ENCODE measurements around the gene PTPRD. TPM values are rescaled to one million over a fixed set of nuclear protein-coding genes. Genes with fewer than 3 reads are reported as not detected.

Gene PTPRD
- total RNA-seq, 1 experiment from 2014 or later: 32.5 TPM

DNA sequence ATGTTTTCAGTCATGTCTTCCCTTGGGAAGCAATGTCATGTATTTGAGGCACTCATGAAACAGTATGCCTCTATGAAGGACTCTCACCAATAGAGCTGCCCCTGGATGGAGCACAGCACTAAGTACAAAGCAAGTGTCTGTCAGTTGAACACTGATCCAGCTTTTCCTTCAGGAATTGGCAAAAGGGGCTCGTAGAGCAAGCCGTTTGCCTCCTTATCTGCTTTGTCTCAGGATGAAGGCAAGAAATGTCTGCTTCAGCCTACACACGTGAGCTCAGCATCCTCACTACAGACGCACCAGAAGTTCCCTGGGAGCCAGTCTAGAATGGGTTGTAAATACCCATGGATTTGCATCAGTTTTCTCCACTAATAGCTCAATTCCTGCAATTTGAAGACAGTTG lies 2070.3 kb downstream of the PTPRD start:
- TF ChIP-seq, protein P1, sequence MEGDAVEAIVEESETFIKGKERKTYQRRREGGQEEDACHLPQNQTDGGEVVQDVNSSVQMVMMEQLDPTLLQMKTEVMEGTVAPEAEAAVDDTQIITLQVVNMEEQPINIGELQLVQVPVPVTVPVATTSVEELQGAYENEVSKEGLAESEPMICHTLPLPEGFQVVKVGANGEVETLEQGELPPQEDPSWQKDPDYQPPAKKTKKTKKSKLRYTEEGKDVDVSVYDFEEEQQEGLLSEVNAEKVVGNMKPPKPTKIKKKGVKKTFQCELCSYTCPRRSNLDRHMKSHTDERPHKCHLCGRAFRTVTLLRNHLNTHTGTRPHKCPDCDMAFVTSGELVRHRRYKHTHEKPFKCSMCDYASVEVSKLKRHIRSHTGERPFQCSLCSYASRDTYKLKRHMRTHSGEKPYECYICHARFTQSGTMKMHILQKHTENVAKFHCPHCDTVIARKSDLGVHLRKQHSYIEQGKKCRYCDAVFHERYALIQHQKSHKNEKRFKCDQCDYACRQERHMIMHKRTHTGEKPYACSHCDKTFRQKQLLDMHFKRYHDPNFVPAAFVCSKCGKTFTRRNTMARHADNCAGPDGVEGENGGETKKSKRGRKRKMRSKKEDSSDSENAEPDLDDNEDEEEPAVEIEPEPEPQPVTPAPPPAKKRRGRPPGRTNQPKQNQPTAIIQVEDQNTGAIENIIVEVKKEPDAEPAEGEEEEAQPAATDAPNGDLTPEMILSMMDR (conservative IDR thresholded peaks at IDR 0.05): no peak
- Histone ChIP-seq H3K79me1 (ENCODE audit: insufficient read depth, low read depth, low read length, poor library complexity, severe bottlenecking) (no peaks in the 10 kb centered on the region), H3K23ac (ENCODE audit: insufficient read length, low read depth, low read length) (no peak overlapping the region), H4K8ac (replicated peaks; ENCODE audit: insufficient read length, low read depth, low read length) (no peak overlapping the region), H2BK120ac (ENCODE audit: low read depth, low read length, poor library complexity, severe bottlenecking) (no peak overlapping the region), H3K4me2 (ENCODE audit: insufficient read depth, insufficient read length, low read length) (no peak overlapping the region), H2BK5ac (ENCODE audit: insufficient read length, low read length) (no peak overlapping the region), H3T11ph (ENCODE audit: low read length) (no peak overlapping the region), H3K9ac (ENCODE audit: extremely low read depth, insufficient read length, low read length) (no peak overlapping the region), H4K91ac (ENCODE audit: insufficient read length, low read depth, low read length) (no peak overlapping the region), H2BK12ac (ENCODE audit: insufficient read length, low read depth, low read length) (no peak overlapping the region), H2AFZ (ENCODE audit: low read length) (no peak overlapping the region), H3K27ac (ENCODE audit: insufficient read length, low read depth, low read length) (no peak overlapping the region), H3K9me3 (ENCODE audit: control insufficient read depth, low read depth, low read length) (no peaks in the 10 kb centered on the region), H3K14ac (ENCODE audit: insufficient read depth, low read length) (no peak overlapping the region), H3K56ac (ENCODE audit: insufficient read length, low read depth, low read length) (no peak overlapping the region), H4K20me1 (ENCODE audit: control insufficient read depth, insufficient read depth, insufficient read length) (no peaks in the 10 kb centered on the region), H2AK5ac (ENCODE audit: insufficient read length, low read length) (no peak overlapping the region), H3K23me2 (ENCODE audit: insufficient read length, low read depth, low read length, poor library complexity, severe bottlenecking) (no peaks in the 10 kb centered on the region), H3K4me1 (ENCODE audit: insufficient read depth, low read length) (no peaks in the 10 kb centered on the region), H3K27me3 (ENCODE audit: insufficient read depth, low read length) (no peaks in the 10 kb centered on the region), H2BK20ac (ENCODE audit: low read depth, low read length, poor library complexity, severe bottlenecking) (no peak overlapping the region), H3K18ac (ENCODE audit: insufficient read length, low read depth, low read length) (no peak overlapping the region), H4K5ac (ENCODE audit: insufficient read length, low read depth, low read length) (no peak overlapping the region), H3K79me2 (ENCODE audit: insufficient read depth, low read length) (no peaks in the 10 kb centered on the region), H2BK15ac (ENCODE audit: low read depth, low read length) (no peak overlapping the region), H3K4ac (ENCODE audit: low read depth, low read length) (no peak overlapping the region)
- Mint-ChIP-seq H3K9me3 (peaks cover 0 to 4% of the 10 kb centered on the region in 2 experiments; a peak in 1 of 5 replicates), H3K27ac (no peak overlapping the region), H3K4me3 (no peak overlapping the region), H3K27me3 (ENCODE audit: low read depth) (no peaks in the 10 kb centered on the region), H3K36me3 (ENCODE audit: insufficient read depth in 1 of 3, low read depth in 3 of 3) (no peaks in the 10 kb centered on the region; a peak in 2 of 7 replicates), H3K4me1 (peaks cover 0 to under 1% of the 10 kb centered on the region in 2 experiments; a peak in 1 of 4 replicates)
- WGBS (ENCODE audit: extremely low coverage, insufficient read length, low lambda C conversion rate): no CpG with 5 or more reads among the region's 4 CpGs
- DNase-seq: no peak

All from H9 (cell line).